ENCODE data around the gene SDC4. TPM values are rescaled to one million over a fixed set of nuclear protein-coding genes. Genes with fewer than 3 reads are reported as not detected.

Gene SDC4
- total and polyA plus RNA-seq, 2 experiments from 2014 or later: 410 to 454 TPM

DNA sequence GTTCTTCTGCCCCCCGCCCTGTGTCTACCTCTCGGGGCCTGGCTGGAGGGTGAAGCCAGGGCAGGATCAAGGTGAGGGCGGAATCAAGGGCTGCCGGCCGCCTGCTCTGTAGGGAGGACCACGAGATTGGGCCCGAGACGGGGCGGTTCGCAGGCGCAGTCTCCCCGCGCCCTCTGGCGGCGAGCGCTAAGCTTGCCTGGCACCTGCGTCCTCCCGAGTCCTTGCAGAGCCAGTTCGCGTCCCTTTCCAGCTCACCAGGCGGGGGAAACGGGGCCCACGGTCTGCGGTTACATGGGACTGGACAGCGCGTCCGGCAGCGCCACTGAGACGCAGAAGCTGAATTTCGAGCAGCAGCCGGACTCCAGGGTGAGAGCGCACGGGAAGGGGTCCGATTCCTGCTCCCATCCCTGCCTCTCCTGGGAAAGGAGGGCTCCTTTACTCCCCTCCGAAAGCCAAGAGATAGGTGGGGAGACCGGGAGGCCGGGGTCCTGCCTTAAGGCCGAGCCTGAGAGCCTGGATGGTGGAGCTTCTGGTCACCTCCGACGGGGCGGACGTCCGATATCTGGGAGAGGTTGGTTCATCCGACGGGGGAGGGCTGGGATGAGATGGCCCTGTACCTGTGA lies 36.5 kb downstream of the SDC4 start:
- no peaks in the 10 kb centered on the region for H3K79me2 ChIP-seq (ENCODE audit: insufficient read depth)
- no peaks in the 10 kb centered on the region for H3F3A ChIP-seq (ENCODE audit: insufficient read depth)
- H3K9me2 ChIP-seq (ENCODE audit: insufficient read depth): no peaks in the 10 kb centered on the region
- no peak overlapping the region for H3K4me3 ChIP-seq
- in situ Hi-C loops (cut with MboI): no loop called here
- H3K9ac ChIP-seq: no peak overlapping the region
- H3K36me3 ChIP-seq (ENCODE audit: low read depth): no peaks in the 10 kb centered on the region
- H2AFZ ChIP-seq: no peak overlapping the region
- no peaks in the 10 kb centered on the region for H4K20me1 ChIP-seq (ENCODE audit: insufficient read depth)
- no peak overlapping the region for H3K27ac ChIP-seq
- H3K4me2 ChIP-seq (ENCODE audit: unreplicated experiment): no peak overlapping the region
- H3K9me3 ChIP-seq (ENCODE audit: low read depth): no peaks in the 10 kb centered on the region
- peak; percentile 79 for DNase-seq
- WGBS, 2 experiments (ENCODE audit: low coverage in 1 of 2, low lambda C conversion rate in 2 of 2, missing lambda C conversion rate in 2 of 2): 19 to 29% methylated on average over 38 to 44 of the region's 45 CpGs
- TF ChIP-seq EZH2 (IDR thresholded peaks at IDR 0.05; ENCODE audit: insufficient read depth, poor library complexity, severe bottlenecking) (no peak), EZH2phosphoT487 (IDR thresholded peaks at IDR 0.05; ENCODE audit: insufficient read depth, low read depth) (no peak)
- H3K4me1 ChIP-seq (ENCODE audit: insufficient read depth): no peaks in the 10 kb centered on the region
- H3K27me3 ChIP-seq (replicated peaks; ENCODE audit: insufficient read depth): peaks cover 20% of the 10 kb centered on the region

DNA sequence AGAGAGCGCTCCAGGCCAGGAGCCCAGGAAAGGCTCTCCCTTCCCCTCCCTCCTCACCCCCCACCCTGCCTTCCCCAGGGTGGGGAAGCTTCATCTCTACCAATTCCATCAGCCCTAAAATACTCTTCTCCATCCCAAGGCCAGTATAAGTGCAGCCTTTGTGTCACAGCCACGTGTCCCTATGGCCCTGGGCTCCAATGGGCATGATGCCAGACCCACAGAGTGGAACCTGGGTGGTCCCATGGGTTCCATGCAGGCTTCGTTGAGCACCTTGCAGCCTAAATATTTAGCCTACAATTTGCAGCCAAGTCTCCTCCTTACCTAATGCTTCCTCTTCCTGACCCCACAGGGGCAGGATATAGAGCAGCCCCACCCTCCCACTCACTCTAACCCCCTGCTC lies 39.1 kb downstream of the SDC4 start:
- in situ Hi-C loops (cut with MboI): loop anchor here (10.0 kb wide), 1 partner anchor 466 kb away; no protein-coding TSS in a partner anchor
- 53 to 59% methylated on average over 2 to 3 of the region's 3 CpGs for WGBS, 2 experiments (ENCODE audit: low coverage in 1 of 2, low lambda C conversion rate in 2 of 2, missing lambda C conversion rate in 2 of 2)
- Histone ChIP-seq H3K4me3 (no peak overlapping the region), H2AFZ (no peak overlapping the region), H3K9me2 (ENCODE audit: insufficient read depth) (no peaks in the 10 kb centered on the region), H3K4me1 (ENCODE audit: insufficient read depth) (no peaks in the 10 kb centered on the region), H3K27me3 (replicated peaks; ENCODE audit: insufficient read depth) (peaks cover 14% of the 10 kb centered on the region), H4K20me1 (ENCODE audit: insufficient read depth) (no peaks in the 10 kb centered on the region), H3K27ac (no peak overlapping the region), H3K4me2 (ENCODE audit: unreplicated experiment) (no peak overlapping the region), H3K9ac (no peak overlapping the region), H3K79me2 (ENCODE audit: insufficient read depth) (no peaks in the 10 kb centered on the region), H3F3A (ENCODE audit: insufficient read depth) (no peaks in the 10 kb centered on the region), H3K9me3 (ENCODE audit: low read depth) (no peaks in the 10 kb centered on the region), H3K36me3 (ENCODE audit: low read depth) (no peaks in the 10 kb centered on the region)
- DNase-seq: no peak
- TF ChIP-seq EZH2phosphoT487 (IDR thresholded peaks at IDR 0.05; ENCODE audit: insufficient read depth, low read depth) (no peak), EZH2 (IDR thresholded peaks at IDR 0.05; ENCODE audit: insufficient read depth, poor library complexity, severe bottlenecking) (no peak)

DNA sequence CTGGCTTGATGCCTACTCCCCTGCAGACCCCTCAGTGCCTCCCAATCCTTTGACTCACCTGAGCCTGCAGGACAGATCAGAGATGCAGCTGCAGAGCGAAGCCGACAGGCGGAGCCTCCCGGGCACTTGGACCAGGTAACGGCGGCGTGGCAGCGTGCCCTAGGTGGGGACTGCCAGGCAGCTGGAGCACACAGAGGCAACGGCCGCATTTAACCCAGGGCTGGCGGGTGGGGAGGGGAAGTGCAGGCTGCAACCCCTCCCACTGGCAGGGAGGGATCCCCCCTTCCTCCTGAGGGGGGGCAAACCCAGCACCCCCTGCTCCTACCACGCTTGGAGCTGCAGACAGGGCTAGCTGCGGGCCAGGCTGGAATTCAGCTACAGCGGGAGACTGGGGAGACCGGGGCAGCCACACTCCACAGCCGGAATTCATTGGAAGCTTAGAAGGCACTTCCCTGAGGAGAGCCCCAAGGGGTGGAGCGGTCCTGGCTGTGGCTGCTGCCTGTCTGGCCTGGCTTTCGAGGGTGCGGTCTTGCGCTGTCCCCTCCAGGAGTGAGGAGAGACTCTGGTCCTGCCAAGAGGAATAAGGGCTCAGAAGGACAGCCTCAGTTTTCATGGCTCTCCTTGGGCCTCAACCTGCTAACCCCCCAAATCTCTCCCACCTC lies 40.0 kb downstream of the SDC4 start, which contains the start of gene MATN4:
Gene MATN4, minus strand, starts transcription at position 183 of the 662 bp plus-strand sequence. CDS start 2,717 bp downstream, outside the sequence.
- WGBS, 2 experiments (ENCODE audit: low coverage in 1 of 2, low lambda C conversion rate in 2 of 2, missing lambda C conversion rate in 2 of 2): 14 to 19% methylated on average over 14 to 20 of the region's 20 CpGs

DNA sequence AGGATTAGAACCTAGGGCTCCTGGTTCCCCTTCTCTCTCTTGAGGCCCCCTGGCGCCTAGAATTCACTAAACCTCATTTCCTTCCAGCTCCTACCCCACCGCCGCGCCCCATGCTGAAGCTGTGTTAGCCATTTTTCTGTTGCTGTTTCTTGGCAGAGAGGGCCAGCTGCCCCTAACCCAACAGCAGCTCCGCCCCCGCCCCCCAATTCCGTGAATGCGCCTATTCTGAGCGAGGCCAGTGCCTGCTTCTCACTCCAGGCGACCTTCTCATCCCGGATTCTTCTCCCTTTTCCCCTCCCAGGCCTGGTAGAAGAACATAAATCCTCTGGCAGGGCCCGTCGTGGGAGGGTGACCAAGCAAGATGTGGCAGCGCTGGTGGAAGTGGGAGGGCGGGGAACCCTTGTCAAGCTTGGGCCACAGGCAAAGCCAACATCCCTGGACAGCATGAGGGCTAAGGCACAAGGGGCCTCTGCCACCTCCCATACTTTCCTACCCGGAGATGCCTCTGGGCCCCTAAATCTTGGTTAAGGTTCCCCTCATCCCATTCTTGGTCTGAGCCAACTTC lies 41.1 kb downstream of the SDC4 start:
- TF ChIP-seq EZH2 (IDR thresholded peaks at IDR 0.05; ENCODE audit: insufficient read depth, poor library complexity, severe bottlenecking) (no peak), EZH2phosphoT487 (IDR thresholded peaks at IDR 0.05; ENCODE audit: insufficient read depth, low read depth) (no peak)

More for the DNA sequence above, 40.0 kb downstream of the SDC4 start, which contains the start of gene MATN4:
- H3K36me3 ChIP-seq (ENCODE audit: low read depth): no peaks in the 10 kb centered on the region
- no peaks in the 10 kb centered on the region for H3K79me2 ChIP-seq (ENCODE audit: insufficient read depth)
- H2AFZ ChIP-seq: no peak within 1 kb of the TSS
- H3K9me3 ChIP-seq (ENCODE audit: low read depth): no peaks in the 10 kb centered on the region
- H3K27me3 ChIP-seq (replicated peaks; ENCODE audit: insufficient read depth): peaks cover 14% of the 10 kb centered on the region
- no peak for TF ChIP-seq EZH2phosphoT487 (IDR thresholded peaks at IDR 0.05; ENCODE audit: insufficient read depth, low read depth)
- TF ChIP-seq EZH2 (IDR thresholded peaks at IDR 0.05; ENCODE audit: insufficient read depth, poor library complexity, severe bottlenecking): no peak
- H3K9me2 ChIP-seq (ENCODE audit: insufficient read depth): no peaks in the 10 kb centered on the region
- H3K27ac ChIP-seq: no peak within 1 kb of the TSS
- in situ Hi-C loops (cut with MboI): loop anchor here (10.0 kb wide), 1 partner anchor 467 kb away; no protein-coding TSS in a partner anchor
- H3K4me3 ChIP-seq: no peak within 1 kb of the TSS
- H4K20me1 ChIP-seq (ENCODE audit: insufficient read depth): no peaks in the 10 kb centered on the region
- no peaks in the 10 kb centered on the region for H3K4me1 ChIP-seq (ENCODE audit: insufficient read depth)
- H3K9ac ChIP-seq: no peak within 1 kb of the TSS
- DNase-seq: no peak
- no peaks in the 10 kb centered on the region for H3F3A ChIP-seq (ENCODE audit: insufficient read depth)
- no peak within 1 kb of the TSS for H3K4me2 ChIP-seq (ENCODE audit: unreplicated experiment)

More for the DNA sequence above, 41.1 kb downstream of the SDC4 start:
- Histone ChIP-seq H3K9me3 (ENCODE audit: low read depth) (no peaks in the 10 kb centered on the region), H3K4me2 (ENCODE audit: unreplicated experiment) (no peak overlapping the region), H3K9me2 (ENCODE audit: insufficient read depth) (no peaks in the 10 kb centered on the region), H4K20me1 (ENCODE audit: insufficient read depth) (no peaks in the 10 kb centered on the region), H3K27ac (no peak overlapping the region), H2AFZ (no peak overlapping the region), H3K4me1 (ENCODE audit: insufficient read depth) (no peaks in the 10 kb centered on the region), H3K27me3 (replicated peaks; ENCODE audit: insufficient read depth) (peaks cover 14% of the 10 kb centered on the region), H3K79me2 (ENCODE audit: insufficient read depth) (no peaks in the 10 kb centered on the region), H3K9ac (no peak overlapping the region), H3F3A (ENCODE audit: insufficient read depth) (no peaks in the 10 kb centered on the region), H3K4me3 (no peak overlapping the region), H3K36me3 (ENCODE audit: low read depth) (no peaks in the 10 kb centered on the region)
- no peak for DNase-seq
- WGBS, 2 experiments (ENCODE audit: low coverage in 1 of 2, low lambda C conversion rate in 2 of 2, missing lambda C conversion rate in 2 of 2): 16 to 20% methylated on average over 7 to 16 of the region's 16 CpGs
- in situ Hi-C loops (cut with MboI): loop anchor here (10.0 kb wide), 1 partner anchor 468 kb away; no protein-coding TSS in a partner anchor
